Activated effector memory CD4-positive, alpha-beta T cell treated with Interleukin-2 at 50 U/mL for 16 hours (primary cell): ENCODE data around the gene CDKN2B.
"Not testable (repeated sequence)": the region's sequence is repeated elsewhere in the genome, so short reads cannot be mapped to it uniquely, and the experiment has no call there.

ENCODE experiments used
- DNase-seq: peaks from one replicate; pipeline ENCODE4 v3.0.0-alpha.2; 2020

CDKN2B gene

GRCh38 chr9:21968331-21969010, 40.6 kb downstream of the CDKN2B start:
- no peak for DNase-seq

GRCh38 chr9:21967702-21968101, 41.4 kb downstream of the CDKN2B start:
- no peak for DNase-seq

GRCh38 chr9:21967169-21967568, 41.9 kb downstream of the CDKN2B start:
- DNase-seq: no peak

- no peak for DNase-seq
These were observed 42.8 kb downstream of the CDKN2B start for GRCh38 chr9:21966140-21966851.

GRCh38 chr9:21965401-21965951, 43.6 kb downstream of the CDKN2B start:
- DNase-seq: no peak

- DNase-seq: peak; percentile 47
These were observed 44.1 kb downstream of the CDKN2B start for GRCh38 chr9:21964925-21965385.

GRCh38 chr9:21961569-21961968, 47.5 kb downstream of the CDKN2B start:
- DNase-seq: no peak

- not testable (repeated sequence) for DNase-seq
These were observed 49.8 kb downstream of the CDKN2B start for GRCh38 chr9:21959268-21959667.

- DNase-seq: no peak
These were observed 50.3 kb downstream of the CDKN2B start for GRCh38 chr9:21958833-21959232.
